ENCODE measurements around the gene EVA1C. TPM values are rescaled to one million over a fixed set of nuclear protein-coding genes. Genes with fewer than 3 reads are reported as not detected.

Gene EVA1C
- total and polyA plus RNA-seq, 2 donors (not counting 1 experiment from before 2014, with no cell fraction given), result 0.84 to 1.6 TPM

- peaks cover 11% of the 10 kb centered on the region for H3K27me3 Mint-ChIP-seq
- POLR2A ChIA-PET, result interaction anchor here (0.7 kb wide), 1 partner anchor 220 kb away, joined by 3 read pairs; no protein-coding TSS in a partner anchor
- intact Hi-C loops (cut with micrococcal nuclease), result loop anchor here (1.0 to 10.0 kb wide), 7 partner anchors 219 to 1522 kb away; partner anchors contain the start of genes ATP5PO, CFAP298, SCAF4 and SOD1
- peaks cover 51% of the 10 kb centered on the region for H3K79me2 ChIP-seq (ENCODE audit: control insufficient read depth, insufficient read depth, low read length)
- CTCF ChIA-PET, result interaction anchor here (1.1 to 1.5 kb wide), 2 partner anchors 11 to 812 kb away, joined by 3 to 4 read pairs; no protein-coding TSS in a partner anchor
- peaks cover 39% of the 10 kb centered on the region for H3K4me1 Mint-ChIP-seq
- TF ChIP-seq CTCF (IDR thresholded peaks at IDR 0.05), result no peak
- no peak for TF ChIP-seq EZH2 (IDR thresholded peaks at IDR 0.05; ENCODE audit: borderline replicate concordance, insufficient read depth, low read depth, low read length, poor library complexity, severe bottlenecking)
- H3K27ac Mint-ChIP-seq, result peak within 1 kb of the TSS; percentile 90
- H2AFZ ChIP-seq (ENCODE audit: insufficient read depth, low read depth, low read length, poor library complexity, severe bottlenecking), result peak within 1 kb of the TSS; percentile 97
- peaks cover 18 to 24% of the 10 kb centered on the region in 2 donors for H3K4me1 ChIP-seq (ENCODE audit: control insufficient read depth in 2 of 2, insufficient read depth in 2 of 2, low read length in 2 of 2)
- H3K4me2 ChIP-seq (replicated peaks; ENCODE audit: low read depth, low read length, poor library complexity, severe bottlenecking), result peak within 1 kb of the TSS; percentile 87
- H3K9ac ChIP-seq (ENCODE audit: low read length), result peak within 1 kb of the TSS; percentile 91
- ATAC-seq (ENCODE audit: low read depth), result peak; percentile 96
- DNase-seq, result peak; percentile 93
- H3K36me3 ChIP-seq (replicated peaks in 1 of 2; ENCODE audit: control extremely low read depth in 1 of 2, control insufficient read depth in 1 of 2, extremely low read depth in 1 of 2, insufficient read depth in 2 of 2, low read length in 1 of 2), result peaks cover 1 to 10% of the 10 kb centered on the region in 2 experiments
- peak within 1 kb of the TSS; percentile 74 to 90 for H3K27ac ChIP-seq (ENCODE audit: low read length in 2 of 2)
- H4K20me1 ChIP-seq (ENCODE audit: control insufficient read depth, insufficient read depth, low read length, poor library complexity, severe bottlenecking), result peaks cover 24% of the 10 kb centered on the region
- peaks cover 0 to 9% (median 0%) of the 10 kb centered on the region in 3 donors for H3K9me3 ChIP-seq (ENCODE audit: control extremely low read depth in 1 of 3, control insufficient read depth in 2 of 3, insufficient read depth in 1 of 3, low read length in 2 of 3)
- peak within 1 kb of the TSS; percentile 92 for H3K4me3 Mint-ChIP-seq
- peaks cover 0 to 11% (median 6%) of the 10 kb centered on the region in 4 experiments for H3K27me3 ChIP-seq (replicated peaks in 1 of 4; ENCODE audit: control extremely low read depth in 1 of 4, control insufficient read depth in 3 of 4, insufficient read depth in 4 of 4, low read length in 3 of 4)
- WGBS (ENCODE audit: insufficient coverage), result 2% methylated on average over 57 of the region's 59 CpGs
- H3K4me3 ChIP-seq (ENCODE audit: control extremely low read depth in 1 of 5, extremely low read depth in 1 of 5, insufficient read depth in 1 of 5, low read depth in 2 of 5, low read length in 4 of 5), result peak within 1 kb of the TSS; percentile 67 to 99 (median 95)
- no peaks in the 10 kb centered on the region for H3K9me3 Mint-ChIP-seq (ENCODE audit: insufficient read depth)
These were observed 19.4 kb upstream of the EVA1C start, which contains the start of gene URB1 for GRCh38 chr21:32392880-32393676. TSS of gene URB1 (minus strand) at chr21:32393012. CDS start at chr21:32392910, 102 bp downstream.
